ENCODE results near the gene SPATA46. TPM values are rescaled to one million over a fixed set of nuclear protein-coding genes. Genes with fewer than 3 reads are reported as not detected.

SPATA46 gene
- total and polyA plus RNA-seq, 2 of the 8 experiments (the other 6 are each of a cell fraction or from before 2014, with no cell fraction given) = not detected

DNA sequence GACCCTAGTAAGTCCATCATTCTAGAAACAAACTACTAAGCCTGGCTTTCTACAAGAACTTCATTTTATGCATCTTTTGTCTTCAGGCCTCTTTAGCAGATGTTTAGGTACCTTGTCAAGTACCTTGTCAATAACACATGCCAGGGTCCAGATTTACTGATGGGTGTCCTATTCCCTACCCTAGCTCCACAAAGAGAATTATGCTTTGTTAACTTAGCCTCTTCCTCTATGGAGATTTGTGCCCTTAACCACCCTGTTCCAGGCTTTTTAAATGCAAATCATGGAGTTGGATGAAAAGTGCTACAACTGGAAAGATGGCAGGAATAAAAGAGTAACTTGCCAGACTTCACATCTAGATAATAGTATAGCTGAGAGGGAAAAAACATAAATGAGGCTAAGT is 42.7 kb downstream of the SPATA46 start:
- POLR2A ChIA-PET (ENCODE audit: partially characterized antibody) = interaction anchor here (0.7 kb wide), 1 partner anchor 26 kb away, joined by 3 read pairs; no protein-coding TSS in a partner anchor
- Histone ChIP-seq H3K4ac (replicated peaks; ENCODE audit: insufficient read length, low read depth, low read length) (no peak overlapping the region), H3K79me1 (ENCODE audit: low read depth, low read length) (no peaks in the 10 kb centered on the region), H3K36me3 (ENCODE audit: control insufficient read depth in 2 of 4, insufficient read depth in 4 of 4, low read length in 3 of 4) (0 out of 8 replicates have a peak, but pooled peaks cover 0 to 2% (median 0%) of the 10 kb centered on the region in 4 experiments), H3K18ac (ENCODE audit: extremely low read depth, low read length) (no peak overlapping the region), H3K4me3 (ENCODE audit: extremely low read depth in 1 of 4, insufficient read depth in 2 of 4, low read depth in 3 of 4, low read length in 4 of 4) (no peak overlapping the region), H3K4me2 (ENCODE audit: insufficient read depth in 1 of 2, low read depth in 2 of 2, low read length in 2 of 2) (no peak overlapping the region), H3K27me3 (replicated peaks in 1 of 4; ENCODE audit: control insufficient read depth in 3 of 4, extremely low read depth in 1 of 4, insufficient read depth in 3 of 4, low read length in 3 of 4) (no peaks in the 10 kb centered on the region), H2BK15ac (ENCODE audit: low read length) (no peak overlapping the region), H3K79me2 (ENCODE audit: control insufficient read depth in 1 of 2, insufficient read depth in 2 of 2, low read length in 2 of 2) (no peaks in the 10 kb centered on the region), H3K56ac (replicated peaks; ENCODE audit: insufficient read length, low read depth, low read length) (no peak overlapping the region), H2AK5ac (ENCODE audit: low read depth, low read length) (no peak overlapping the region), H3K23ac (ENCODE audit: insufficient read length) (no peak overlapping the region), H4K5ac (ENCODE audit: insufficient read length, low read depth, low read length) (no peak overlapping the region), H3K9ac (replicated peaks in 1 of 4; ENCODE audit: extremely low read depth in 1 of 4, low read depth in 3 of 4, low read length in 3 of 4) (no peak overlapping the region), H4K91ac (replicated peaks; ENCODE audit: insufficient read length, low read length) (no peak overlapping the region), H3K23me2 (ENCODE audit: low read depth, low read length) (no peaks in the 10 kb centered on the region), H2BK20ac (ENCODE audit: low read length) (no peak overlapping the region), H2BK12ac (ENCODE audit: low read depth, low read length) (no peak overlapping the region), H3K27ac (ENCODE audit: low read depth, low read length) (no peak overlapping the region), H2AFZ (ENCODE audit: low read length) (no peak overlapping the region), H3K14ac (ENCODE audit: insufficient read length) (no peak overlapping the region), H2BK5ac (ENCODE audit: low read depth, low read length) (no peak overlapping the region), H3K9me3 (ENCODE audit: insufficient read depth in 2 of 2, low read depth in 1 of 2, low read length in 1 of 2) (no peaks in the 10 kb centered on the region), H4K20me1 (replicated peaks in 1 of 2; ENCODE audit: control insufficient read depth in 1 of 2, insufficient read depth in 2 of 2, low read length in 2 of 2) (no peaks in the 10 kb centered on the region), H3K4me1 (replicated peaks in 1 of 4; ENCODE audit: control insufficient read depth in 3 of 4, insufficient read depth in 4 of 4, low read length in 3 of 4) (no peaks in the 10 kb centered on the region), H2BK120ac (replicated peaks; ENCODE audit: low read depth, low read length) (no peak overlapping the region), H4K8ac (ENCODE audit: extremely low read depth, insufficient read depth, low read length) (no peak overlapping the region)
- CTCF ChIA-PET (ENCODE audit: partially characterized antibody) = interaction anchor here (2.2 kb wide), 1 partner anchor 23 kb away, joined by 7 read pairs; no protein-coding TSS in a partner anchor
- TF ChIP-seq YY1 (IDR thresholded peaks at IDR 0.05; ENCODE audit: low read depth, low read length) (no peak), KDM4A (IDR thresholded peaks at IDR 0.05; ENCODE audit: low read depth, low read length, severe bottlenecking) (no peak), MAX (IDR thresholded peaks at IDR 0.05) (no peak), CREB1 (IDR thresholded peaks at IDR 0.05) (no peak)
- TF ChIP-seq, protein P1, sequence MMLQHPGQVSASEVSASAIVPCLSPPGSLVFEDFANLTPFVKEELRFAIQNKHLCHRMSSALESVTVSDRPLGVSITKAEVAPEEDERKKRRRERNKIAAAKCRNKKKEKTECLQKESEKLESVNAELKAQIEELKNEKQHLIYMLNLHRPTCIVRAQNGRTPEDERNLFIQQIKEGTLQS (IDR thresholded peaks at IDR 0.05; ENCODE audit: insufficient read depth, low read depth, low read length) = no peak
- no peak for DNase-seq (ENCODE audit: low read depth in 1 of 2, low spot score in 2 of 2)
- FAIRE-seq = no peak
